Stomach (tissue), 4 donors: ENCODE data around the gene RTTN.

ENCODE experiments used
- POLR2A ChIP-seq, 4 donors: fragments of 450-650 bp; IDR thresholded peaks; one replicate each; pipeline ENCODE4 v1.6.1; 2016; ENCODE audit warnings: antibody characterized with exemption in 4 of 4, control low read depth in 2 of 4, mild to moderate bottlenecking in 1 of 4, moderate library complexity in 1 of 4
- POLR2AphosphoS5 ChIP-seq, 3 donors: sonication (generic); formaldehyde crosslinking; IDR thresholded peaks; one replicate each; pipeline ENCODE4 v1.6.1; 2016; ENCODE audit warnings: antibody characterized with exemption in 3 of 3
- TF ChIP-seq, protein P1 (sequence below), 7 experiments: fragments of 450-650 bp in 4 of 7; fragments of 200-600 bp in 3 of 7; sonication (generic) in 3 of 7; IDR thresholded peaks; one replicate each; pipeline ENCODE4 v1.5.1; 2016 to 2019; ENCODE audit warnings: antibody characterized with exemption in 7 of 7, control low read depth in 2 of 7, mild to moderate bottlenecking in 1 of 7

DNA sequence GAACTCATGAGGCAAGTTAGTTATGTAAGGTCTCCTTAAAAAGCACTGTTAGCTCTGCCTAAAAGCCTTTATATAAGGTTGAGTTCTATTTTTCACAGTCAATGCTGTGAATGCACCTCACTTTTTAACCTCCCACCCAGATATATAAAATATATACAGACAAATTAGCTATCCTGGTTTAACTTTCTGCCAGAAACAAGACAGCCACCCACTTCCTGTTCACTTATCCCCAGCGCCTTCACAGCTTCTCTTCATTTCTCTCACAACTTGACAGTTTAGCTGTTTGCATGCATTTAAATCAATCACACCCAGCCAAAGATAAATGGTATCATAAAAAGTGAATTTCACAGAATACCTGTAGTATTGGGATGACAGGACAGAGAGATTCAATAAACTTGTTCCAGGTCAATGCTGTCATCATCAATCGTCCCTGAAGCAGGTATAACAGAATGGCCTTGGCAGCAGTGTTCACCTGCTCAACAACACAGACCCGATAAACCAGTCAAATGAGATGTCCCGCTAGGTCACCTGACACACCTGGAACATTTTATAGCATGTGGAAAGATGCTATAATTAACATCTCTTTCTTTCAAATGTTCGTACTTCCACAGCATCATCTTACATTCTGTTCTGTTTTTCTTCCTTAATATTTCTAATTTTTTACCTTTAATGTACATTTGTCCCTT is 55.7 kb downstream of the RTTN start:
- TF ChIP-seq, protein P1, sequence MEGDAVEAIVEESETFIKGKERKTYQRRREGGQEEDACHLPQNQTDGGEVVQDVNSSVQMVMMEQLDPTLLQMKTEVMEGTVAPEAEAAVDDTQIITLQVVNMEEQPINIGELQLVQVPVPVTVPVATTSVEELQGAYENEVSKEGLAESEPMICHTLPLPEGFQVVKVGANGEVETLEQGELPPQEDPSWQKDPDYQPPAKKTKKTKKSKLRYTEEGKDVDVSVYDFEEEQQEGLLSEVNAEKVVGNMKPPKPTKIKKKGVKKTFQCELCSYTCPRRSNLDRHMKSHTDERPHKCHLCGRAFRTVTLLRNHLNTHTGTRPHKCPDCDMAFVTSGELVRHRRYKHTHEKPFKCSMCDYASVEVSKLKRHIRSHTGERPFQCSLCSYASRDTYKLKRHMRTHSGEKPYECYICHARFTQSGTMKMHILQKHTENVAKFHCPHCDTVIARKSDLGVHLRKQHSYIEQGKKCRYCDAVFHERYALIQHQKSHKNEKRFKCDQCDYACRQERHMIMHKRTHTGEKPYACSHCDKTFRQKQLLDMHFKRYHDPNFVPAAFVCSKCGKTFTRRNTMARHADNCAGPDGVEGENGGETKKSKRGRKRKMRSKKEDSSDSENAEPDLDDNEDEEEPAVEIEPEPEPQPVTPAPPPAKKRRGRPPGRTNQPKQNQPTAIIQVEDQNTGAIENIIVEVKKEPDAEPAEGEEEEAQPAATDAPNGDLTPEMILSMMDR (IDR thresholded peaks at IDR 0.05) = no peak
- TF ChIP-seq POLR2AphosphoS5 (IDR thresholded peaks at IDR 0.05) = no peak
- TF ChIP-seq POLR2A (IDR thresholded peaks at IDR 0.05) = no peak
